HG03469 (cell line): ENCODE data around the gene NR4A1.

Experiments
- ATAC-seq: cut with Tn5 transposase; IDR thresholded peaks from one replicate; pipeline ENCODE4 v1.9.1; 2021; ENCODE audit warnings: mild to moderate bottlenecking, moderate library complexity, moderate number of reproducible peaks; ENCODE audit not compliant: unreplicated experiment

NR4A1 gene

GRCh38 chr12:52074971-52075724 lies 23.9 kb downstream of the NR4A1 start:
- no peak for ATAC-seq

GRCh38 chr12:52076811-52077210 lies 25.6 kb downstream of the NR4A1 start:
- no peak for ATAC-seq

- ATAC-seq: no peak
Measured at GRCh38 chr12:52078276-52078675, 27.0 kb downstream of the NR4A1 start.

- no peak for ATAC-seq
Measured at GRCh38 chr12:52079576-52080402, 28.5 kb downstream of the NR4A1 start, which contains the start of gene SMIM41. Gene SMIM41, plus strand, starts transcription at chr12:52079704. Its CDS starts 76 bp downstream, at chr12:52079780.

GRCh38 chr12:52080403-52081251 lies 29.4 kb downstream of the NR4A1 start:
- ATAC-seq: no peak

- ATAC-seq: no peak
Measured at GRCh38 chr12:52081263-52081733, 30.1 kb downstream of the NR4A1 start.

GRCh38 chr12:52082026-52082668 lies 30.9 kb downstream of the NR4A1 start:
- ATAC-seq: no peak

- ATAC-seq: no peak
Measured at GRCh38 chr12:52082669-52082987, 31.4 kb downstream of the NR4A1 start.

GRCh38 chr12:52082988-52083637 lies 31.9 kb downstream of the NR4A1 start:
- no peak for ATAC-seq

- ATAC-seq: no peak
Measured at GRCh38 chr12:52083638-52083996, 32.4 kb downstream of the NR4A1 start.

- no peak for ATAC-seq
Measured at GRCh38 chr12:52084491-52085231, 33.4 kb downstream of the NR4A1 start.

- no peak for ATAC-seq
Measured at GRCh38 chr12:52085682-52086180, 34.5 kb downstream of the NR4A1 start.

- no peak for ATAC-seq
Measured at GRCh38 chr12:52086366-52086765, 35.1 kb downstream of the NR4A1 start.

GRCh38 chr12:52086944-52087835 lies 35.9 kb downstream of the NR4A1 start:
- no peak for ATAC-seq

GRCh38 chr12:52087961-52088820 lies 36.9 kb downstream of the NR4A1 start:
- no peak for ATAC-seq

- no peak for ATAC-seq
Measured at GRCh38 chr12:52089491-52089890, 38.2 kb downstream of the NR4A1 start.

- ATAC-seq: no peak
Measured at GRCh38 chr12:52090291-52090690, 39.0 kb downstream of the NR4A1 start.
